Measurements from ENCODE around the gene COL4A6.

DNA sequence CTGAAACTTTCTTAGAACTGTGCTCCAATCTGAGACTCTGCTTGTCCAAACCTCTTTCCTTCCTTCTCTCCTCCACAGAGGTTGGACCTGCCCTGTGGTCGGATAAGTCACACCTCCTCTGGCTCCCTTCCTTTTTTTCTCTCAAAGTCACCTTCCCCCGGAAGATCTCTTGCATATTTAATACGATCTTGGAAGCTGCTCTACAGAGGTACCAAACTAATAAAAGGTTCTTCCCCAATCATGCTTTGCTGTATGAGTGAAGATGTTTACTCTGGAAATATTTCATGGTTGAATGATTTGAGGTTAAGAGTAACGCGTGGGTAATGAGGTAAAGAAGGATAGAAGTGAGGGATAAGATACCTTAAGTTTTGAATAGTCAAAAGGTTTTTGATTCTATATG is 180.7 kb downstream of the COL4A6 start:
- TF ChIP-seq, protein P1, sequence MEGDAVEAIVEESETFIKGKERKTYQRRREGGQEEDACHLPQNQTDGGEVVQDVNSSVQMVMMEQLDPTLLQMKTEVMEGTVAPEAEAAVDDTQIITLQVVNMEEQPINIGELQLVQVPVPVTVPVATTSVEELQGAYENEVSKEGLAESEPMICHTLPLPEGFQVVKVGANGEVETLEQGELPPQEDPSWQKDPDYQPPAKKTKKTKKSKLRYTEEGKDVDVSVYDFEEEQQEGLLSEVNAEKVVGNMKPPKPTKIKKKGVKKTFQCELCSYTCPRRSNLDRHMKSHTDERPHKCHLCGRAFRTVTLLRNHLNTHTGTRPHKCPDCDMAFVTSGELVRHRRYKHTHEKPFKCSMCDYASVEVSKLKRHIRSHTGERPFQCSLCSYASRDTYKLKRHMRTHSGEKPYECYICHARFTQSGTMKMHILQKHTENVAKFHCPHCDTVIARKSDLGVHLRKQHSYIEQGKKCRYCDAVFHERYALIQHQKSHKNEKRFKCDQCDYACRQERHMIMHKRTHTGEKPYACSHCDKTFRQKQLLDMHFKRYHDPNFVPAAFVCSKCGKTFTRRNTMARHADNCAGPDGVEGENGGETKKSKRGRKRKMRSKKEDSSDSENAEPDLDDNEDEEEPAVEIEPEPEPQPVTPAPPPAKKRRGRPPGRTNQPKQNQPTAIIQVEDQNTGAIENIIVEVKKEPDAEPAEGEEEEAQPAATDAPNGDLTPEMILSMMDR (IDR thresholded peaks at IDR 0.05; ENCODE audit: low read length) = no peak
- no peak for TF ChIP-seq EZH2 (IDR thresholded peaks at IDR 0.05; ENCODE audit: borderline replicate concordance, low read length)

Data from OCI-LY1 (cell line).